Adipose tissue (tissue), 3 donors: ENCODE data around the gene MEP1A. TPM values are rescaled to one million over a fixed set of nuclear protein-coding genes. Genes with fewer than 3 reads are reported as not detected.
"Not testable (repeated sequence)": the region's sequence is repeated elsewhere in the genome, so short reads cannot be mapped to it uniquely, and the experiment has no call there.

Experiments used
- H3K27ac ChIP-seq: one replicate; pipeline ENCODE4 v1.5.1; 2013; ENCODE audit warnings: low read depth, low read length
- whole genome bisulfite sequencing, 3 donors: extraction: QIAGEN DNeasy Blood & Tissue Kit; methylation state at CpG; one replicate each; pipeline ENCODE4 v1.1.7; 2013; 5-methylcytosine and 5-hydroxymethylcytosine counted together
- polyA plus RNA-seq, 3 donors: library from polyadenylated mRNA; stranded (reverse); fragments of 200-250 nt; gene quantifications; one replicate each; pipeline ENCODE4 v1.2.3, GENCODE V29; 2013
- donor health status: healthy with polysubstance abuse.
- donor health status: Bipolar disorder and iron deficiency.
- donor health status: healthy.

MEP1A gene
- polyA plus RNA-seq, 3 donors, result 0.05 to 0.09 TPM; not detected in 1

DNA sequence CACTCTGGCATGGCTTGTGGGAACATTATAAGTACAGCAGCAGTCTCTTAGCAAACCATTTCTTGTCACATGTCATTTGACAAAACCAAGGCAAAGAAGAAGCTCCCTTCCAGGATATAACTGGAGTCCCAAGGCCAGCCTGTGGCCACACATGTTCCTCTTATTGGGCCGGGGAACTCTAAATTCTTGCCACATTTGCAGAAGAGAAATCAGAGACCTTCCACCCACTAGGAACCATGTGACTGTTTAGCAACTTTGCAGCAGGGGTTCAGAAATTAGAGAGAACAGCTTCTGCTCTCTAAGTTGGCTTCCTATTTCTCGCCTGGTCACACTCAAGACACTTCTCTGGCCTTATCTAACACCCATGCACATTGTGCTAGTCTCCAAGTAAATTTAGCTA, 20.4 kb upstream of the MEP1A start:
- no peak overlapping the region for H3K27ac ChIP-seq
- 28 to 69% (median 36%) methylated on average over 2 of the region's 2 CpGs for WGBS, 3 donors

DNA sequence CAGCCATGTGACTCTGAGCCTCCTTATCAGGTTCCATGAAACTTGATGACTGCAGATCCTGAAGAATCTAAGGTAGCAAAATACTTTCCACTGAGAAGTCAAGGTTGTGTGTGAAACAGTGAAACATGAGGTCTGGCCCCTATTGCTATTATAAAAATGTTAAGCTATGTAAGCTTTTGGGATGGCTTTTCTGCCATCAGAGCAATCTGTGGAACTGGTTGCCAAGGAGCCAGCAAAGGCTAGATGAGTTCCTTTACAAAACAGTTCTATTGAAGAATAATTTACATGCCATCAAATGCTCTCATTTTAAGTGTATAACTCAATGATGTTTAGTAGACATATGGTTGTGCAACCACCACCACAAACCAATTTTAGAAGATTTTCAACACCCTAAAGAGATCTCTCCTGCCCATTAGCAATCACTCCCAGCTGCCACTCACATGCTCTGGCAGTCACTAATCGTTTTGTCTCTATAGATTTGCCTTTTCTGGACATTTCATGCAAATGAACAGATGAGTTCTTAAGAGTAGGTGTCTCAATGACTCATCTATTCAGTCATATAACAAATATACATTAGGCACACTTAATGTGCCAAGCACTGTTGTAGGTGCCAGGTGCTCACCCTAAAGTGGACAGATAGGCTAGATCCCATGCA, 19.9 kb upstream of the MEP1A start:
- 34 to 72% (median 45%) methylated on average over 1 of the region's 1 CpG for WGBS, 3 donors
- H3K27ac ChIP-seq, result no peak overlapping the region

DNA sequence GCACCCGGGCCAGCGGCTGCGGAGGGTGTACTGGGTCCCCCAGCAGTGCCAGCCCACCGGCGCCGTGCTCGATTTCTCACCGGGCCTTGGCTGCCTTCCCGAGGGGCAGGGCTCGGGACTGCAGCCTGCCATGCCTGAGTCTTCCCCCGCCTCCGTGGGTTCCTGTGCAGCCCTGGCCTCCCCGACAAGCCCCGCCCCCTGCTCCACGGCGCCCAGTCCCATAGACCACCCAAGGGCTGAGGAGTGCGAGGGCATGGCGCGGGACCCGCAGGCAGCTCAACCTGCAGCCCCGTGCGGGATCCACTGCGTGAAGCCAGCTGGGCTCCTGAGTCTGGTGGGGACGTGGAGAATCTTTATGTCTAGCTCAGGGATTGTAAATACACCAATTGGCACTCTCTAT, 18.5 kb upstream of the MEP1A start:
- H3K27ac ChIP-seq, result not testable (repeated sequence)
- WGBS, 3 donors, result 92 to 94% (median 94%) methylated on average over 17 to 23 of the region's 24 CpGs

DNA sequence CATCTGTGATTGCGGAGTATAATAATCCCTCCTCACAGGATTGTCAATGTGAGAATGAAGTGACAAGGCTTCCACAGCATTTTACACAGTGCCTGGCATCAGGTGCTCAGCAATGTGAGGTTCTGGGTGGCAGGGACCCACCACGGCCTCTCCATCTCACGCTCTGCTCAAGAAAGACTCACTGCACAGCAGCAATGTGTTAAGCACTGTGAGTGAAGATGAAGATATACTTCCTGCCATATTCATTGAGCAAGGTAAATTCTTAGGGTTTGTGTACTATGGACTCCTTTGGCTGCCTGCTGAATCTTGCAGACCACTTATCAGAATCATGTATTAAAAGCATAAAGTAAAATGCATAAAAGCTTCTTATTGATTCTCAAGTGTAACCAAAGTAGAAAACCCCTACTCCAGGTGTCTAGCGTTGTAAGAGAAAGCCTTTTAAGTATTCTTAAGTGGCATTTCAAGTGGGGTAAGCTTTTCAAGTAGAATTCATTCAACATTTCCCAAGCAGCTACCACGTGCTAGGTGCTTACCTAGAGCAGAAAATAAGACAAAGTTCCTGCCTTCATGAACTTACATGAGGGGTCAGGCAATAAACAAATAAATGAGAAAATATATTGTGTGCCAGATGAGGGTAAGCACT, 17.0 kb upstream of the MEP1A start:
- WGBS, 3 donors, result 89 to 91% (median 90%) methylated on average over 5 of the region's 5 CpGs
- H3K27ac ChIP-seq, result no peak overlapping the region

DNA sequence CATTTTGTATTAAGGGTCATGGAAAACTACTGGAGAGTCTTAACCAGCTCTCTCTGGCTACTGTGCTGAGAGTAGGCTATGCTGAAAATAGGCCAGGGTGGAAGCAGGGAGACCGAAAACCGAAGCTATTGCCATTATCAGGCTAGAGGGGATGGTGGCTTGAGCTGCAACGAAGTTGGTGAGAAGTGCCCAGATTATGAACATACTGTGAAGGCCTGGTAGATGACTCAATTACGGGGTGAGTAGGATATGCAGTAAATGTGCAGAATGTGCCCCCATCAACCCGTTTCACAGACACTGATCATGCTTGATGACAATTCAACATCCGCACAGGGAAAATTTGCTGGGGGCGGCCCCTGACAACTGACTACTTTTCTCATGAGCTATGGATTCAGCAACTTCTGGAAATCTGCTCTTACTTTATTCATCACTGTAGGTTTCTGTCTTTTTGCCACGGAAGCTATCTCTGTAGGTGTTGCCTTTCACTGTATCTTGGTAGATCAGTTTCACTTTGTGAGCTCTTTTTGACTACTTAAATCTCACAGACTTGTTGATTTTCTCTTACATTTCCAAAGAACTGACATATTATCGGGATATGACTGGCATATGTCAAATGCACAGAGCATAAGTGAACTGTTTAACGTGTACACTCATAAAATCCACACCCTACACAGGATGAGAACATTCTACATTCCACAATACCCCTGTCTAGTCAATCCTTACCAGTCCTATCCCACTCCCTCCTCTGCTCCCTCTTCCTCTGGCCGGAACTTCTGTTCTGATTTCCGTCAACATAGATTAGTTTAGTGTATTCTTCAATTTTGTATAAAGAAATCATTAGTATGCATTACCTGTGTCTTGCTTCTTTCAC, 15.5 kb upstream of the MEP1A start:
- 83 to 89% (median 89%) methylated on average over 12 of the region's 12 CpGs for whole genome bisulfite sequencing, 3 donors
- no peak overlapping the region for H3K27ac ChIP-seq

DNA sequence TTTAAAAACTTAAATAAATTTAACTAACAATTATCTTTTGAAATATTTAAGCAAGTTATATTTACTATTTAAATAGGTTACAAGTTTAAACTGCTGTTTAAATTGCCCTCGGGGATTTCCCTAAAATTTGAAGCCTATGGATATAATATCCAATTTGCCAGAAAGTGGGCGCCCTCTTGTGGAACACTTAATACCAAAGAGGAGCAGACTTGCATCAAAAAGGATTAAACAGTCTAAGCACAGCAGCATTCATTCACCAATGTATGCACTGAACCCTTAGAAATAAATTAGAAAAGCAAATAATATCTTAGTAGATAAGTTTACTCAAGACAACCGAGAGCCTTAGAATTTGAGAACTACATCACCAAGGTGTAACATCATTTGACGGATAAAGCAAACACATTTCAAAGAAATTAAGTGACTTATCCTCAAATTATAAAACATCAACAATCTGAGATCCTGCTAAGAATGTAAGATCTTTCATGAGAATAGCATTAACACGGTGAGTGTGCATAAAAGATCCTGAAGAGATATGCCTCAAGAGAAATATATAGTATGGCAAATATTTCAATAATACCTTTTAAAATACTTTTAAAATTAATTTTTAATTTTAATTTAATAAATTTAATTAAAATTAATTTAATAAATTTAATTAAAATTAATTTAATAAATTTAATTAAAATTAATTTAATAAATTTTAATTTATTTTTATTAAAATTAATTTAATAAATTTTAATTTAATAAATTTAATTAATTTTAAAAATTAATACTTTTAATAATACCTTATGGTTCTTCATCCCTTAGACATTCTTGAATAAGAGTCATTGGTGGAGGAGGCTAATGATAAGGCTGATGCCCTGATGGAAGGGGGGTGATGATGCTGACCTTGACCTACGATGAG, 11.5 kb upstream of the MEP1A start:
- H3K27ac ChIP-seq, result no peak overlapping the region
- 33 to 40% (median 36%) methylated on average over 6 of the region's 6 CpGs for WGBS, 3 donors

DNA sequence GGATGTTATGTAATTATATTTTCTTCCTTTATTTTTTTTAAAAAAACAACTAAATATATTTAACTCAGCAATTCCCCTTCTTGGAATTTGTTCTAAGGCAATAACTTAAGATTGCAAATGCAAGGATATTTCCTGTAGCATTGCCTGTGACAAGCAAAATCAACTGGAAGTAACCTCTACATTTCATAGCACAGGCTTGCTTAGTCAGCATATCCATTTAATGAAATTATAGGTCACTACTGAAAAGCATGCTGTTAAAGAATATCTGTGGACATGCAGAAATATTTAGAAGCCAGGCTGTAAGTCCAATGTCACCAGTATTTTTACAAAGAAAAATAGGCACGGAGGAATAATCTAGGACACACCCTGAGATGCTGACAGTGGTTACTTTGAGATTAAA, 8.7 kb upstream of the MEP1A start:
- no peak overlapping the region for H3K27ac ChIP-seq
- WGBS, 3 donors, result 76 to 88% (median 81%) methylated on average over 1 of the region's 1 CpG

DNA sequence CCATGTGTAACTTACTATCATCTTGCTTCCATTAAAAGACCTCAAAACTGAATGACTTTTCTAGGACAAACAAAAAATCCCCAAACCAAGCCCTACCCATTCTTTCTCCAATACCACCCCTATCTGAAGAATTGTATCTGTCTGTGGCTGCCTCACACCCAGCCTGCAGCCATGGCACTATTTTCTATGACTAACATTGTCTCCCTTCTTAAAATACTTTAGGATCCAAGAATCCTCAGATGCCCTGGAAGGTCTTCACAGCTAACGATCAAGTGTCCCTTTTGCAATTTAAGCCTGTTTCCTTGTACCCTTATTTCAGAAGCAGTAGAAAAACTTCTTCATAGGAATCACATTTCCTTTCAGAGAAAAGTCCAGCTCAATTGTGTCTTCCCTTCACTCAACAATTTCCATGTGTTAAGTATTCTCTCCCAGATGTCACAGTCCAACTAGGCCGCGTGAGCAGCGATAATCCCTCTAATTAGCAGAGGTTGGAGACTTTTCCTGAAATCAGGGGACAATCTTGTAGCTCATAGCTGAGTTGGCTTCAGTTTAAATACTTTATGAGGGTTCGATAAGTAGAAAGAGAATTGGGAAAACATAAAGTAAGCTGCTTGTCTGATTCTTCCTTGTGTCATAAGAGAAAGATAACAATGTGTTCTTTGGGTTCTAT, 5.2 kb upstream of the MEP1A start:
- no peak overlapping the region for H3K27ac ChIP-seq
- 87 to 97% (median 95%) methylated on average over 5 of the region's 5 CpGs for WGBS, 3 donors

DNA sequence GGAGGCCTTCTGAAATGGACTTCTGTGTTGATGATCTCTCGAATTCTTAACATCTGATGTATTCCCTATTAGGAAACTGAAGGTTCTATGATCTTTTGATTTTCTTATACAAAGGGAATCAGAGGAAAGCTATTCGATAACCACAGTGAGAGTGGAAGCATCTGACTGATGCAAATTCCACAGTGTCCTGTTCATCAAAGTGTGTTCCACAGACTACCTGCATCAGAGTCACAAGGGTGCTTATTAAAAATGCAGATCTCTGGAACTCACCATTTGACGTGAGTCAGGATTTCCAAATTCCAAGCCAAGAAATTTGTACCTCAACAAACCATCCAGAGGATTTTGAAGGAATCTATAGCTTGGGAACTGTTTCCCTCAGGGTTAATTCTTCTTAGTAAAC, 4.4 kb upstream of the MEP1A start:
- WGBS, 3 donors, result 75 to 96% (median 94%) methylated on average over 3 of the region's 3 CpGs
- H3K27ac ChIP-seq, result no peak overlapping the region

DNA sequence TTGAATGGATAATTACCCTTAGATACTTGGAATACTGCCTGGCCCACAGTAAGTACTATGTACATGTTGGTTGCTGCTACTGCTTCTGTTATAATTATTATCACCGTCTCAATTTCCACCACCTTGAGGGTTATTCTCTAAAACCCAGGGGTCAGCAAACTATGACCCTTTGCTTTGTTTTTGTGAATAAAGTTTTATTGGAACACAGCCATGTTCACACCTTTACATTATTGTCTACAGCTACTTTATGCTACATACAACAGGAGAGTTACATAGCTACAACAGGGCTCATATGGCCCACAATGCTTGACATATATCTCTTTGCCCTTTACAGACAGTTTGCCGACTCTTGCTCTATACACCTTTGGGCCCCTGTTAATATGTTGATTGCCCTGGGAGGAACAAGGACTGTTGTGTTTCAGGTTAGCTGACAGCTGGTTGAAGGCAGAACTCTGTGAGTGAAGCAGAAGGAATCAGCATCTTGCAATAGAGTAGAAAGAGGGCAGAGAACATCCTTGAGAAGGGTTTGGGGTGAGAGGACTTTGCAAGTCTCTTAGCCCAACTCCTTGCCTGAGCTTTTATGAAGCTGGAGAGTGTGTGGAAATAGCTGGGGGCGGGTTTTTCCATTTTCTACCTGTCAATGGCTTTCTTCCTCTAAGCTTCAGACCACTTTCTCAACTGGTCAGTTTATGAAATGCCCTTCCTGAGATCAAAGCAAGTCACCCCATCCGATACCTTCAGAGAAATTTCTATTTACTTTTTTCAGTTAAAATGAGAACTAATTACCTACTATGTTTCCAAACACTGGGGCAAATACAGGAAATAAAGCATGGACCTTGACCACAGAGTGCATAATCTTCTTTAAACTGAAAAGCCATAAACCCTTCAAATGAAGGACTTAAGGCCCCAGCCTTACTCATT, 3.5 kb upstream of the MEP1A start:
- no peak overlapping the region for H3K27ac ChIP-seq
- WGBS, 3 donors, result 59 to 71% (median 70%) methylated on average over 4 of the region's 4 CpGs

DNA sequence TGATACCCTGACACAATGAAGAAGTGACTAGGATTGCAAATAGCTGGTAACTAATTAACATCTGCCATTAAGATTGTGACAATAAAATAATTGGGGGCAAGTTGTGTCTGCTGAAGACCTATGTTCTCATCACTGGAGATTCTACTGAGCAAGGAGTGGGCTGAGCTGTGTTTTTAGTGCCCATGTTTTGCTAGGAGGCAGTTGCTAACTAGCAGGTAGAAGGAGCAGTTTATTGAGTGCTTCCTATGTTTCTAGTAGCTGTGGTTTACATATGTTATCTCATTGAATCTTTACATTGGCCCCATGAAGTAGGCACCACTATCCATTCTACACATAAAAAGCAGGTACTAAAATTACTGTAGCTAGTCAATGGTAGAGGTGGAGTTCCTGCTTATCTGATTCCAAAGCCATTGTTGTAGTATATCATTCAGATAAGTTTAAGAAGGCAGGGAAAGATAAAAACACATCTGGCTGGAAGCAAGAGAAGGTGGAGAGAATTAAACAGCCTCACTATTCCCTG, 2.8 kb upstream of the MEP1A start:
- H3K27ac ChIP-seq, result no peak overlapping the region

DNA sequence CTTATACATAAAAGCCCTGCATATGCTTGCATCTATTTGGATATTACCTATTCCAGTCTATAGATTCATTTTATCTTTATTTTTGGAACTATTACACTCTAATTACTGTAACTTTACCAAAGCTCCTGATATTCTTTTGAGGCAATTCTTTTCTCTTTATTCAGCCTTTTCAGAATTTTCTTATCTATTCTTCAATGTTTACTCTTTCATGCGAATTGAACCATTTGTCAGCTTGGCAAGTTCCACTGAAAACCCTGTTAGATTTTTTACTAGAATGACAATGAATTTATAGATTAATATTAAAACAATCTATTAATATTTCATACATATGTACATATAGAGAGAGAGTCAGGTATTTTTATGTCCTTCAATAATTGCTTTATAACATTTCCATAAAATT, 554 bp upstream of the MEP1A start:
- 1 to 45% (median 3%) methylated on average over 1 of the region's 1 CpG for WGBS, 3 donors
- no peak overlapping the region for H3K27ac ChIP-seq

DNA sequence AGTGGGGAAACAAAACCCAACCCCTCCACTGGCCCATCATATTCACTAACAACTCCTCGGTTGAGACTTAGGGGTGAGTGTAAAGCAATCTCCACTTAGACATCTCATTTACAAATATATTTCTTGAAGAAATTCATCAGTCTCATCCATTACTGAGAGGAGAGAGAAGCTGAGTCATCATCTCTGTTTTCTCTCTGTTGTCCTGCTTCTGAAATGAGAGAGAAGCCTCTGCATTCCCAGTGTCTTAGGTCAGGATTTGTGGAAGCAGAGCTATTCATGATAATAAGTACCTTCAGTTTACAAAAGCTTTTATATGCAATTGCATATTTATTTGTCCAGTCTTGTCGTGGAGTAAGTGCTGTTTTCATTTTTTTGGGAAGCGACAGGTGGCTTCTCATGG, 879 bp downstream of the MEP1A start:
- no peak overlapping the region for H3K27ac ChIP-seq
- WGBS, 3 donors, result 73 to 83% (median 78%) methylated on average over 3 of the region's 3 CpGs

DNA sequence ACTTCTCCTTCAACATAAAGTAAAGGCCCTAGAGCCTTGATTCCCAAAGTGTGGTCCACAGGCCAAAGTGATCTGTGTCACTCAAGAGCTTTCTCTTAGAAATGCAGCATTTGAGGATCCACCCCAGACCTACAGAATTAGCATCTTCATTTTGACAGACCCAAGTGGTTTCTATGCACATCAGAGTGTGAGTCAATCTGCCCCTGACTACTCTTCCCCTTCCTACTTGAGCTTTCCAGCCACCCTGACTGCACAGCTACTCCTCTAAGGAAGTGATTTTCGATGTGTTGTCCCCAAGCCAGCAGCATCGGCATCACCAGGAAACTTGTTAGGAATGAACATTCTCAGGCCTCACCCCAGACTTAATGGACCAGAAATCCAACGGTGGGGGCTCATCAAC, 2.6 kb downstream of the MEP1A start:
- no peak overlapping the region for H3K27ac ChIP-seq
- WGBS, 3 donors, result 75 to 89% (median 86%) methylated on average over 3 of the region's 3 CpGs

DNA sequence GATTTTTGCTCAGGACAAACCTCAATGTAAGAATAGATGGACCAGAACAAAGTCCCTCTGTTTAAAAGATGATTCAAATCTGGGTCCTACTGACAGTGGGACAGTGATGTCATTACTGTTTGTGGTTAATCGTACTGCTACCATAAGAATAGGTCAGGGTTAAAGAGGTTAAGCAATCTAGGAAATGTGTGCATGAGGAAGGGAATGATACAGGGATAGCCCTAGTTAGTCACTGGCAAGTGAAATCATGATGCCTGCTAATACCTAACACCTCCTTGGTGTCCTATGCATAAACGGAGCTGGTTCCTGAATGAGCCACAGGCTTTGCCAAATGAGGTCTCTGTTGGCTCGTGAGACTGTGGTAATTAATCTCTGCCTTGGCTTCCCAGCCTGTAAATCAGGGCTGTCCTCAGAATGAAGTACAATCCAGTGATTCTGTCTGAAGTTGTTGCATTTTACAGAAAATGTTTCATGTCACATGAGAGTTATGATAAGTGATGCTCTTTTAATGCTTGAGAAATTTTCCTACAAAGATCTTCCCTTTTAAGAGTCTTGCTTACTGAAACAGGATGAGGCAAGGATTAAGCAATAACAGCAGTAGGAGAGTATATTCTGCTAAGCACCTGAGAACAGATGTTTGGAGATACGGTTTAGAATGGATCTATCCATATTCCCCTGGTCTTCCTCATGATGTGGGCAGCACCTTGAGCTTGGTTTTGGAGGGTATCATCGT, 3.8 kb downstream of the MEP1A start:
- H3K27ac ChIP-seq, result no peak overlapping the region
- WGBS, 3 donors, result 36 to 58% (median 47%) methylated on average over 5 of the region's 5 CpGs

DNA sequence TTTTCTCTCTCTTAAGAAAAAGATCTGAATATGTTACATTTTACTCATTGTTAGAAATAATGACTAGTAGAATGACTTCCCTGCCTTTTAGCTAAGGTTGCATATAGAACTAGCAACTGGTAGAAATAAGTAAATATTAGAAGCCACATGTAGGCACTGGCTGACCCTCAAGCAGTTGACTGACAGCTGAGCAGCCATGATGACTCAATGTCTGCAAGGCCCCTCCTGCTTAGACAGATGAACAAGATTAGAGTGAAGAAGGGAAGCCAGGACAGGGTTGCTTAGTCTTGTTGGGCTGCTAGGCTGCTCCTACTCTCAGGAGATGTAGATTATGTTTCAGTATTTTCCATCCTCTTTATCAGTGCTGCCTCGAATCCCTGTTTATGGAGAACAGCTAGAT, 6.5 kb downstream of the MEP1A start:
- no peak overlapping the region for H3K27ac ChIP-seq
- WGBS, 3 donors, result 42 to 74% (median 54%) methylated on average over 1 of the region's 1 CpG
